H9 (cell line): ENCODE data around the gene DMD. TPM values are rescaled to one million over a fixed set of nuclear protein-coding genes. Genes with fewer than 3 reads are reported as not detected.

Source experiments
- DNase-seq: peaks from one replicate; pipeline ENCODE4 v3.0.0-alpha.2; 2017
- H2AFZ ChIP-seq: one replicate; pipeline ENCODE4 v1.6.1; 2013; ENCODE audit warnings: mild to moderate bottlenecking, low read length, control low read depth, moderate library complexity
- H2AK5ac ChIP-seq: 2 replicates; pipeline ENCODE4 v1.6.1; 2013; ENCODE audit warnings: low read length, control low read depth, mixed read lengths; ENCODE audit not compliant: insufficient read length
- H2BK120ac ChIP-seq: one replicate; pipeline ENCODE4 v1.6.1; 2013; ENCODE audit warnings: low read depth, mild to moderate bottlenecking, low read length, control low read depth, inconsistent platforms; ENCODE audit not compliant: poor library complexity, severe bottlenecking
- H2BK12ac ChIP-seq: 2 replicates; pipeline ENCODE4 v1.6.1; 2013; ENCODE audit warnings: low read length, control low read depth, mixed read lengths, low read depth; ENCODE audit not compliant: insufficient read length
- H2BK15ac ChIP-seq: 2 replicates; pipeline ENCODE4 v1.6.1; 2013; ENCODE audit warnings: low read depth, low read length, control low read depth
- H2BK20ac ChIP-seq: one replicate; pipeline ENCODE4 v1.6.1; 2013; ENCODE audit warnings: low read depth, mild to moderate bottlenecking, low read length, control low read depth, inconsistent platforms; ENCODE audit not compliant: poor library complexity, severe bottlenecking
- H2BK5ac ChIP-seq: 2 replicates; pipeline ENCODE4 v1.6.1; 2013; ENCODE audit warnings: low read length, control low read depth, mixed read lengths; ENCODE audit not compliant: insufficient read length
- H3K14ac ChIP-seq: 2 replicates; pipeline ENCODE4 v1.6.1; 2013; ENCODE audit warnings: low read length, control low read depth; ENCODE audit not compliant: insufficient read depth
- H3K18ac ChIP-seq: 2 replicates; pipeline ENCODE4 v1.6.1; 2013; ENCODE audit warnings: low read depth, mild to moderate bottlenecking, mixed read lengths, low read length, control low read depth; ENCODE audit not compliant: insufficient read length
- H3K23ac ChIP-seq: 2 replicates; pipeline ENCODE4 v1.6.1; 2013; ENCODE audit warnings: low read length, control low read depth, mixed read lengths, low read depth; ENCODE audit not compliant: insufficient read length
- H3K23me2 ChIP-seq: 2 replicates; pipeline ENCODE4 v1.6.1; 2013; ENCODE audit warnings: low read depth, mild to moderate bottlenecking, mixed read lengths, low read length, control low read depth; ENCODE audit not compliant: insufficient read length, poor library complexity, severe bottlenecking
- H3K27ac ChIP-seq: 2 replicates; pipeline ENCODE4 v1.5.1; 2013; ENCODE audit warnings: low read length, control low read depth, mixed read lengths, low read depth; ENCODE audit not compliant: insufficient read length
- H3K27me3 ChIP-seq: 2 replicates; pipeline ENCODE4 v1.6.1; 2013; ENCODE audit warnings: low read length, control low read depth, inconsistent platforms; ENCODE audit not compliant: insufficient read depth
- H3K4ac ChIP-seq: 2 replicates; pipeline ENCODE4 v1.6.1; 2013; ENCODE audit warnings: low read depth, mild to moderate bottlenecking, control low read depth, inconsistent platforms, low read length, moderate library complexity
- H3K4me1 ChIP-seq: 2 replicates; pipeline ENCODE4 v1.6.1; 2013; ENCODE audit warnings: low read length, control low read depth, inconsistent platforms; ENCODE audit not compliant: insufficient read depth
- H3K4me2 ChIP-seq: 2 replicates; pipeline ENCODE4 v1.6.1; 2013; ENCODE audit warnings: low read length, control low read depth, mixed read lengths; ENCODE audit not compliant: insufficient read length, insufficient read depth
- H3K56ac ChIP-seq: 2 replicates; pipeline ENCODE4 v1.6.1; 2013; ENCODE audit warnings: low read depth, mild to moderate bottlenecking, mixed read lengths, low read length, control low read depth; ENCODE audit not compliant: insufficient read length
- H3K79me1 ChIP-seq: 2 replicates; pipeline ENCODE4 v1.6.1; 2013; ENCODE audit warnings: low read depth, mild to moderate bottlenecking, moderate library complexity, low read length, control low read depth, inconsistent platforms; ENCODE audit not compliant: insufficient read depth, poor library complexity, severe bottlenecking
- H3K79me2 ChIP-seq: 2 replicates; pipeline ENCODE4 v1.6.1; 2013; ENCODE audit warnings: low read length, control low read depth, inconsistent platforms; ENCODE audit not compliant: insufficient read depth
- H3K9ac ChIP-seq: 2 replicates; pipeline ENCODE4 v1.6.1; 2013; ENCODE audit warnings: low read length, control low read depth, mixed read lengths; ENCODE audit not compliant: insufficient read length; ENCODE audit errors: extremely low read depth
- H3K9me3 ChIP-seq: one replicate; pipeline ENCODE4 v1.6.1; 2013; ENCODE audit warnings: low read depth, low read length, inconsistent platforms; ENCODE audit not compliant: control insufficient read depth
- H3T11ph ChIP-seq: one replicate; pipeline ENCODE4 v1.6.1; 2013; ENCODE audit warnings: mild to moderate bottlenecking, low read length, control low read depth, inconsistent platforms
- H4K20me1 ChIP-seq: one replicate; pipeline ENCODE4 v1.6.1; 2013; ENCODE audit not compliant: control insufficient read depth, insufficient read length, insufficient read depth
- H4K5ac ChIP-seq: 2 replicates; pipeline ENCODE4 v1.6.1; 2013; ENCODE audit warnings: low read depth, mild to moderate bottlenecking, mixed read lengths, low read length, control low read depth; ENCODE audit not compliant: insufficient read length
- H4K8ac ChIP-seq: replicated peaks from 2 replicates; pipeline ENCODE4 v1.6.1; 2013; ENCODE audit warnings: low read length, control low read depth, mixed read lengths, low read depth; ENCODE audit not compliant: insufficient read length
- H4K91ac ChIP-seq: 2 replicates; pipeline ENCODE4 v1.6.1; 2013; ENCODE audit warnings: low read depth, mild to moderate bottlenecking, moderate library complexity, mixed read lengths, low read length, control low read depth; ENCODE audit not compliant: insufficient read length
- H3K27ac Mint-ChIP-seq, 3 experiments: 2 replicates in 2 of 3; 3 replicates in 1 of 3; pipeline ENCODE4 v1.8.0; 2020 to 2021; ENCODE audit warnings: mixed read lengths in 3 of 3, mild to moderate bottlenecking in 1 of 3, moderate library complexity in 1 of 3
- H3K27me3 Mint-ChIP-seq: 2 replicates; pipeline ENCODE4 v1.8.0; 2021; ENCODE audit warnings: low read depth, mild to moderate bottlenecking, moderate library complexity, mixed read lengths
- H3K36me3 Mint-ChIP-seq, 3 experiments: 2 replicates in 2 of 3; 3 replicates in 1 of 3; pipeline ENCODE4 v1.8.0; 2020 to 2021; ENCODE audit warnings: low read depth in 3 of 3, mixed read lengths in 3 of 3; ENCODE audit not compliant: insufficient read depth in 1 of 3
- H3K4me1 Mint-ChIP-seq, 2 experiments: 2 replicates each; pipeline ENCODE4 v1.8.0; 2020; ENCODE audit warnings: mixed read lengths in 2 of 2
- H3K4me3 Mint-ChIP-seq, 2 experiments: 2 replicates in 1 of 2; 3 replicates in 1 of 2; pipeline ENCODE4 v1.8.0; 2020 to 2021; ENCODE audit warnings: mild to moderate bottlenecking in 2 of 2, mixed read lengths in 2 of 2, moderate library complexity in 1 of 2
- H3K9me3 Mint-ChIP-seq, 2 experiments: 2 replicates in 1 of 2; 3 replicates in 1 of 2; pipeline ENCODE4 v1.8.0; 2020; ENCODE audit warnings: mild to moderate bottlenecking in 2 of 2, mixed read lengths in 2 of 2, moderate library complexity in 1 of 2
- WGBS: extraction: QIAGEN DNeasy Blood & Tissue Kit; methylation state at CpG from one replicate; pipeline ENCODE4 v1.1.7; 2013; ENCODE audit warnings: missing lambda C conversion rate, low lambda C conversion rate, mixed read lengths; ENCODE audit not compliant: insufficient read length; ENCODE audit errors: extremely low coverage; 5-methylcytosine and 5-hydroxymethylcytosine counted together
- total RNA-seq: library from RNA; stranded (reverse); gene quantifications from 2 replicates; pipeline ENCODE4 v1.2.1, GENCODE V29; 2021
- TF ChIP-seq, protein P1 (sequence below): fragments of 200-600 bp; sonication (generic); conservative IDR thresholded peaks from 3 replicates; pipeline ENCODE4 v1.8.0; 2021; ENCODE audit warnings: antibody characterized with exemption, mild to moderate bottlenecking

DMD gene
- total RNA-seq, 1 experiment from 2014 or later = 3.8 TPM

DNA sequence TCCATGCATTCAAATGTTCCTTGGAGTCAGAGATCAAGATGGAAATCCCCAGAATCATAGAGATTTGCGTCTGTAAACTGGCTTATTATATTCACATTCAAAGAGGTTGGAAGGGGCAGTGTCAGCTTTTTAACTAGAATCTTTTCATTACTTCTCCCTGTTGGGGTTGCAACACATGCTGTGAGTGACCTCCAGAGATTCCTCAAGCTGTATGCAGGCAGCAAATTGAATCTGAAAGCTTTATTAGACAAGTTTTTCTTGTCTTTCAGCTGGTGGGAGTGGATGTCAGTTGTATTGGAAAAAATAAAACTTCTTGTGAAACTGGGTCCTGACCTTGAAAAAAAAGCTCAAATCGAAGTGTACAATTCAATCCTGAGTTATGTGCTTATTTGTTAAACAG, 1403.0 kb downstream of the DMD start:
- H3K27ac Mint-ChIP-seq = no peak overlapping the region

More for the DNA sequence above, 1403.0 kb downstream of the DMD start:
- no peak overlapping the region for H4K91ac ChIP-seq
- no peak overlapping the region for H2AK5ac ChIP-seq
- H3K27me3 ChIP-seq = no peaks in the 10 kb centered on the region
- no peak overlapping the region for H2BK120ac ChIP-seq
- TF ChIP-seq, protein P1, sequence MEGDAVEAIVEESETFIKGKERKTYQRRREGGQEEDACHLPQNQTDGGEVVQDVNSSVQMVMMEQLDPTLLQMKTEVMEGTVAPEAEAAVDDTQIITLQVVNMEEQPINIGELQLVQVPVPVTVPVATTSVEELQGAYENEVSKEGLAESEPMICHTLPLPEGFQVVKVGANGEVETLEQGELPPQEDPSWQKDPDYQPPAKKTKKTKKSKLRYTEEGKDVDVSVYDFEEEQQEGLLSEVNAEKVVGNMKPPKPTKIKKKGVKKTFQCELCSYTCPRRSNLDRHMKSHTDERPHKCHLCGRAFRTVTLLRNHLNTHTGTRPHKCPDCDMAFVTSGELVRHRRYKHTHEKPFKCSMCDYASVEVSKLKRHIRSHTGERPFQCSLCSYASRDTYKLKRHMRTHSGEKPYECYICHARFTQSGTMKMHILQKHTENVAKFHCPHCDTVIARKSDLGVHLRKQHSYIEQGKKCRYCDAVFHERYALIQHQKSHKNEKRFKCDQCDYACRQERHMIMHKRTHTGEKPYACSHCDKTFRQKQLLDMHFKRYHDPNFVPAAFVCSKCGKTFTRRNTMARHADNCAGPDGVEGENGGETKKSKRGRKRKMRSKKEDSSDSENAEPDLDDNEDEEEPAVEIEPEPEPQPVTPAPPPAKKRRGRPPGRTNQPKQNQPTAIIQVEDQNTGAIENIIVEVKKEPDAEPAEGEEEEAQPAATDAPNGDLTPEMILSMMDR = no peak
- no peak overlapping the region for H3K4me2 ChIP-seq
- H3K9ac ChIP-seq = no peak overlapping the region
- H3K9me3 ChIP-seq = no peaks in the 10 kb centered on the region
- H3K27ac ChIP-seq = no peak overlapping the region
- H2BK20ac ChIP-seq = no peak overlapping the region
- H3K4ac ChIP-seq = no peak overlapping the region
- no peaks in the 10 kb centered on the region for H4K20me1 ChIP-seq
- H2BK5ac ChIP-seq = no peak overlapping the region
- Mint-ChIP-seq H3K9me3 (peaks cover 48 to 57% of the 10 kb centered on the region in 2 experiments), H3K4me3 (no peak overlapping the region), H3K36me3 (peaks cover 4 to 7% (median 4%) of the 10 kb centered on the region in 3 experiments; a peak in 3 of 7 replicates), H3K27me3 (no peaks in the 10 kb centered on the region), H3K4me1 (peaks cover 0 to 11% of the 10 kb centered on the region in 2 experiments; a peak in 2 of 4 replicates)
- no peak overlapping the region for H2BK12ac ChIP-seq
- no peak overlapping the region for H4K5ac ChIP-seq
- H3K14ac ChIP-seq = no peak overlapping the region
- H3K18ac ChIP-seq = no peak overlapping the region
- no peaks in the 10 kb centered on the region for H3K23me2 ChIP-seq
- H2AFZ ChIP-seq = no peak overlapping the region
- H4K8ac ChIP-seq = no peak overlapping the region
- no peaks in the 10 kb centered on the region for H3K4me1 ChIP-seq
- DNase-seq = no peak
- no peak overlapping the region for H3K23ac ChIP-seq
- no peaks in the 10 kb centered on the region for H3K79me1 ChIP-seq
- no peak overlapping the region for H3K56ac ChIP-seq
- H3K79me2 ChIP-seq = no peaks in the 10 kb centered on the region
- no peak overlapping the region for H3T11ph ChIP-seq
- no peak overlapping the region for H2BK15ac ChIP-seq
- no CpG with 5 or more reads among the region's 2 CpGs for WGBS
